Uterus (tissue), 4 donors: ENCODE data around the gene GNA12. TPM values are rescaled to one million over a fixed set of nuclear protein-coding genes. Genes with fewer than 3 reads are reported as not detected.

ENCODE experiments used
- DNase-seq, 2 donors: peaks; one replicate each; pipeline ENCODE4 v3.0.0-alpha.2; 2019 to 2020
- H3K27ac ChIP-seq, 2 donors: fragments of 200-600 bp; sonication (generic); 1 replicate in 1 of 2; 2 replicates in 1 of 2; pipeline ENCODE4 v1.5.1; 2016 to 2018
- H3K27me3 ChIP-seq, 2 donors: fragments of 200-600 bp; sonication (generic); one replicate each; pipeline ENCODE4 v1.5.1; 2018 to 2019; ENCODE audit warnings: control low read depth in 1 of 2
- H3K36me3 ChIP-seq, 2 donors: fragments of 200-600 bp; sonication (generic); one replicate each; pipeline ENCODE4 v1.5.1; 2019; ENCODE audit warnings: control low read depth in 1 of 2
- H3K4me1 ChIP-seq, 2 donors: fragments of 200-600 bp; sonication (generic); one replicate each; pipeline ENCODE4 v1.5.1; 2018 to 2019; ENCODE audit warnings: control low read depth in 1 of 2
- H3K4me3 ChIP-seq, 2 donors: fragments of 200-600 bp; sonication (generic); 1 replicate in 1 of 2; 2 replicates in 1 of 2; pipeline ENCODE4 v1.5.1; 2018 to 2019; ENCODE audit warnings: mild to moderate bottlenecking in 1 of 2
- H3K9me3 ChIP-seq, 2 donors: fragments of 200-600 bp; sonication (generic); one replicate each; pipeline ENCODE4 v1.5.1; 2019; ENCODE audit warnings: control low read depth in 1 of 2
- CTCF ChIP-seq, 4 experiments: fragments of 200-600 bp in 2 of 4; fragments of 450-650 bp in 2 of 4; sonication (generic) in 2 of 4; IDR thresholded peaks; one replicate each; pipeline ENCODE4 v1.5.1; 2016 to 2019; ENCODE audit warnings: antibody characterized with exemption in 4 of 4, mild to moderate bottlenecking in 2 of 4, moderate library complexity in 1 of 4
- POLR2A ChIP-seq, 2 donors: fragments of 450-650 bp; IDR thresholded peaks; one replicate each; pipeline ENCODE4 v1.6.1; 2016; ENCODE audit warnings: antibody characterized with exemption in 2 of 2, mild to moderate bottlenecking in 1 of 2, moderate library complexity in 1 of 2
- intact Hi-C: fragments of 100-400 bp; cut with DNase I; formaldehyde crosslinking; loops from one replicate; pipeline ENCODE4 v1.15.1; 2023; ENCODE audit warnings: low total_unique reads
- total RNA-seq, 4 donors: library from RNA; depleted of rRNA in 3 of 4; stranded (reverse); fragments of >200 nt in 3 of 4; gene quantifications; one replicate each; pipeline versions ENCODE4 v1.1.0 to v1.2.4, GENCODE V29; 2014 to 2023
- donor health status: DM: yes; HTN: yes; CAD: no.

GNA12 gene
- total RNA-seq, 4 donors from 2014 or later, result 20.5 to 109 (median 50.3) TPM

- Histone ChIP-seq H3K27ac (no peak overlapping the region), H3K4me1 (peaks cover 0 to 6% of the 10 kb centered on the region in 2 donors), H3K9me3 (no peaks in the 10 kb centered on the region), H3K4me3 (no peak overlapping the region), H3K27me3 (no peaks in the 10 kb centered on the region), H3K36me3 (no peaks in the 10 kb centered on the region)
- TF ChIP-seq CTCF (IDR thresholded peaks at IDR 0.05) (no peak), POLR2A (IDR thresholded peaks at IDR 0.05) (no peak)
- intact Hi-C loops, result no loop called here
- DNase-seq, result no peak
Measured at GRCh38 chr7:2782565-2782964, 61.5 kb downstream of the GNA12 start.

DNA sequence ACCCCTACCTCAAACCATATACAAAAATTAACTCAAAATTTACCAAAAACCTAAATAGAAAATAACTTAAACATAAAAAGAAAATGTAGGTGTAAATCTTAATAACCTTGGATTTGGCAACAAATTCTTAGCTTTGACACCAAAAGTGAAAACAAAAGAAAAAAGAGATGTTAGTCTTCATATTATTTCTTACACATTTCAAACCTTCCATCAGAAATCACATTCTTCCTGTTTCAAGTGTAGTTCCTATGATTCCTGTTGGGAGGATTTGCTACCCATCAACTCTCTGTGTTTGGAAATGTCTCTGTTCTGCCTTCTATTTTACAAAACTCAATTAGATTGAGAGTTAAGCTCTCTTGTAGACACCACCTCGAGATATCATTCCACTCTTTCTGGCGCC is 62.0 kb downstream of the GNA12 start:
- no peak overlapping the region for H3K27ac ChIP-seq
- H3K27me3 ChIP-seq, result no peaks in the 10 kb centered on the region
- H3K4me1 ChIP-seq, result peaks cover 0 to 6% of the 10 kb centered on the region in 2 donors
- H3K4me3 ChIP-seq, result no peak overlapping the region
- H3K9me3 ChIP-seq, result no peaks in the 10 kb centered on the region
- intact Hi-C loops, result no loop called here
- TF ChIP-seq POLR2A (IDR thresholded peaks at IDR 0.05) (no peak), CTCF (IDR thresholded peaks at IDR 0.05) (no peak)
- no peak for DNase-seq
- no peaks in the 10 kb centered on the region for H3K36me3 ChIP-seq

DNA sequence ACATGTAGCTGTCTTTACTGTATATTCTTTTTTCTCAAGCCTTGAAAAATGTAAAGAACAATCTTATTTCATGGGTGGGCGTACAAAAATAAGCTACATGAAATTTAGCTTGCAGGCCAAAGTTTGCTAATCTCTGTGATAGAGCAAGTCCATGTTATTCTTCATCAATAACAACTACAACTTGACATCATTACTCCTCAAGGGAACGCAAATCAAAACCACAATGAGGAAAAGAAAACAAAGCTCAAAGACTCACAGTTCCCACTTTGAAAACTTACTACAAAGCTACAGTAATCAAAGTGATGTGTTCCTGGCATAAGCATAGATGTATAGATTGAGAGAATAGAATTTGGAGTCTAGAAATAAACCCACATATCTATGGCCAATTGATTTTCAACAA is 62.5 kb downstream of the GNA12 start:
- Histone ChIP-seq H3K4me3 (no peak overlapping the region), H3K9me3 (no peaks in the 10 kb centered on the region), H3K27ac (no peak overlapping the region), H3K36me3 (no peaks in the 10 kb centered on the region), H3K4me1 (peaks cover 0 to 6% of the 10 kb centered on the region in 2 donors), H3K27me3 (no peaks in the 10 kb centered on the region)
- intact Hi-C loops, result no loop called here
- TF ChIP-seq POLR2A (IDR thresholded peaks at IDR 0.05) (no peak), CTCF (IDR thresholded peaks at IDR 0.05) (no peak)
- no peak for DNase-seq

DNA sequence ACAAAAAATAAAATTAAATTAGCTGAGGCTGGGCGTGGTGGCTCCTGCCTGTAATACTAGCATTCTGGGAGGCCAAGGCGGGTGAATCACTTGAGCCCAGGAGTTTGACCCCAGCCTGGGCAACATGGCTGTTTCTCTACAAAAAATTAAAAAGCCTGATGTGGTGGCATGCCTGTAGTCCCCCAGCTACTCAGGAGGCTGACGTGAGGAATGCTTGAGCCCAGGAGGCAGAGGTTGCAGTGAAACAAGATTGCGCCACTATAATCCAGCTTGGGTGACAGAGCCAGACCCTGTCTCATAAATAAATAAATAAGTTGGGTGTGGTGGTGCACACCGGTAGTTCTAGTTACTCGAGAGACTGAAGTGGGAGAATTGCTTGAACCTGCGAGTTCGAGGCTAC is 65.1 kb downstream of the GNA12 start:
- TF ChIP-seq CTCF (IDR thresholded peaks at IDR 0.05) (no peak), POLR2A (IDR thresholded peaks at IDR 0.05) (no peak)
- no peak for DNase-seq
- H3K9me3 ChIP-seq, result no peaks in the 10 kb centered on the region
- H3K36me3 ChIP-seq, result no peaks in the 10 kb centered on the region
- intact Hi-C loops, result no loop called here
- no peak overlapping the region for H3K4me3 ChIP-seq
- peak overlapping the region; percentile 72 for H3K27ac ChIP-seq
- H3K4me1 ChIP-seq, result peaks cover 0 to 6% of the 10 kb centered on the region in 2 donors
- no peaks in the 10 kb centered on the region for H3K27me3 ChIP-seq

- DNase-seq, result no peak
- no peaks in the 10 kb centered on the region for H3K9me3 ChIP-seq
- intact Hi-C loops, result no loop called here
Measured at GRCh38 chr7:2777898-2778535, 66.1 kb downstream of the GNA12 start.

More at GRCh38 chr7:2777898-2778535, 66.1 kb downstream of the GNA12 start:
- peaks cover 0 to 6% of the 10 kb centered on the region in 2 donors for H3K4me1 ChIP-seq
- H3K4me3 ChIP-seq, result no peak overlapping the region
- no peaks in the 10 kb centered on the region for H3K36me3 ChIP-seq
- peak overlapping the region; percentile 72 for H3K27ac ChIP-seq
- H3K27me3 ChIP-seq, result no peaks in the 10 kb centered on the region
- TF ChIP-seq CTCF (IDR thresholded peaks at IDR 0.05), result no peak
- no peak for TF ChIP-seq POLR2A (IDR thresholded peaks at IDR 0.05)
